Activated CD4-positive, alpha-beta T cell treated with anti-CD3 and anti-CD28 coated beads for 48 hours (primary cell): ENCODE measurements around the gene SLC27A2.
"Not testable (repeated sequence)": the region's sequence is repeated elsewhere in the genome, so short reads cannot be mapped to it uniquely, and the experiment has no call there.

ENCODE experiments used
- DNase-seq: peaks from one replicate; pipeline ENCODE4 v3.0.0-alpha.2; 2020

Gene SLC27A2

DNA sequence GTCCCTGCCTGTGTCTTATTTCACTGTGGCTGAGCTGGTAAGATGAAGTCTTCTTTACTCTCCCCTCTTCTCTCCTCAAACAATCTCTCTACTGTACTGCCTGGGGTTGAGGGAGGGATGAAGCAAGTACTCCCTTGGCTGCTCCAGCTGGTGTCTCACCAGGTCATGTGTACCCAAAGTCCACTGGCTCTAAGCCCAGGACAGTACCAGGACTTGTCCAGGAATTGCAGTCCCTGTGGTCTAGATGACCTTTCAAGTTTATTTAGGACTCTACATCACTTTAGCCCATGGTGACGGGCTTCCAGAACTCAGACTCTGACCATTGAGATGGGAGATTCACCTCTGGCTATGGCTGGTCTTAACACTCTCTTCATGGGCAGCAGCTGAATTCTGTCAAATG lies 17.5 kb upstream of the SLC27A2 start:
- DNase-seq: no peak

DNA sequence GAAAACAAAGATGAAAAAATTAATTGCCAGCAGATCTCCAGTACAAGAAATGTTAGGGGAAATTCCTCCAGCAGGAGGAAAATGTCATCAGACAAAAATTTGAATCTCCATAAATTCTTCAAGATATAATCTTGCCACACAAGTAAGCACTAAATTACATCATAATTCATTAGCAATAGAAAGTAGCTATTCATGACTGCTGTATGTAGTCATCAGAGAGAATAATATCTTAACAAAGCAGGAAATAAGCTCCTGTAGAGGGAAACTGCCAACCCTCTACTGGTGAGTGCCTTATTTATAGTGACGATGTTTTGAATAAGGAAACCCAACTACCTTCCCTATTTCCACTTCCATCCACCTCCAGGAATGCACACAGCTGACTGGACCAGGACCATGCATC lies 15.8 kb upstream of the SLC27A2 start:
- DNase-seq: no peak

DNA sequence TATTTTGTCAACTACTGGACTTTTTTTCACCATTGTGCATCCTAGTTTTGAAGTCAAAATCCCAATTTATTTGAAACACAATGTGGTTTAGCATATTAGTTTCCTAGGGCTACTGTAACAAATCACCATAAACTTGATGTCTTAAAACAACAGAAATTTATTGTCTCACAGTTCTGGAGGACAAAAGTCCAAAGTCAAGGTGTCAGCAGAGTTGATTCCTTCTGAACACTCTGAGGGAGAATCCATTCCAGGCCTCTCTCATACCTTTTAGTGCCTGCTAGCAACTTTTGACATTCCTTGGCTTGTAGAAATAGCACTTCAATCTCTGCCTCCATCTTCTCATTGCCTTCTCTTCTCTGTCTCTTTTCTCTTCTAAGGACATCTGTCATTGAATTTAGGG lies 14.9 kb upstream of the SLC27A2 start:
- no peak for DNase-seq

DNA sequence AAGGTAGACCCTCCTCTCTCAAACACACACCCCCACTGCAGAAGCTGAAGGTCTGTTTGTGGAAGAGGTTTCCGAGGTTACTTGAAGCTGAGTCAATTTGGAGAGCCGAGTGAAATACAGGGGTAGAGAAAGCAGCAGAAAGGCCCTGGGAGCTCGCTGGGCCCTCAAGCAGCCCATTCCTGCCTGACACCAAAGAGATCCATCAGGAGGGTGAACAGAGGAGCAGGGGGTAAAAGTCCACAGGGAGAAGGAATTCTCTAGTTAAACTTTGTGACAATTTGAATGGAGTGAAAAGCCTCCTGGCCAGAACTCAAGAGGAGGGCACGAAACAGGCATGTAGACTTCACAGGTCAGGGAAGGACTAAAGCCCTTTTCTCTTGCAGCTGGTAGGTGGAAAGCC lies 13.6 kb upstream of the SLC27A2 start:
- no peak for DNase-seq

DNA sequence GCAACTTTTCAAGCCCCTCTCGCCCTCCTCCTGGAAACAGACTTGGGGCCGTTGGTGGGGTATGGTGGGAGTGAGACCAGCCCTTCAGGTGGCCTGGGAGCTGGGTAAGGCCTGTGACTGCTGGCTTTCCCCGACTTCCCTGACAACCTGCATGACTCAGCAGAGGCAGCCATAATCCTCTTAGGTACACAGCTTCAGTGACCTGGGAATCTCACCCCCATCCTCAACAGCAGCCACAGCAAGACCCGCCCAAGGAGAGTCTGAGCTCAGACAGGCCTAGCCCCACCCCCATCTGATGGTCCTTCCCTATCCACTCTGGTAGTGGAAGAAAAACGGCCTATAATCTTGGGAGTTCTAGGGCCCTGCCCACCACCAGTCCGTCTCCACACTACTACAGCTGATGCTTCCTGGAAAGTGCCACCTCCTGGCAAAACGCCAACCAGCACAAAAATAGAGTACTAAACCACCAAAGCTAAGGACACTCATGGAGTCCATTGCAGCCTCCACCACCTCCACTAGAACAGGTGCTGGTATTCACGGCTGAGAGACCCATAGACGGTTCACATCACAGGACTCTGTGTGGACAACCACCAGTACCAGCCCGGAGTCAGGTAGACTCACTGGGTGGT lies 13.1 kb upstream of the SLC27A2 start:
- no peak for DNase-seq

DNA sequence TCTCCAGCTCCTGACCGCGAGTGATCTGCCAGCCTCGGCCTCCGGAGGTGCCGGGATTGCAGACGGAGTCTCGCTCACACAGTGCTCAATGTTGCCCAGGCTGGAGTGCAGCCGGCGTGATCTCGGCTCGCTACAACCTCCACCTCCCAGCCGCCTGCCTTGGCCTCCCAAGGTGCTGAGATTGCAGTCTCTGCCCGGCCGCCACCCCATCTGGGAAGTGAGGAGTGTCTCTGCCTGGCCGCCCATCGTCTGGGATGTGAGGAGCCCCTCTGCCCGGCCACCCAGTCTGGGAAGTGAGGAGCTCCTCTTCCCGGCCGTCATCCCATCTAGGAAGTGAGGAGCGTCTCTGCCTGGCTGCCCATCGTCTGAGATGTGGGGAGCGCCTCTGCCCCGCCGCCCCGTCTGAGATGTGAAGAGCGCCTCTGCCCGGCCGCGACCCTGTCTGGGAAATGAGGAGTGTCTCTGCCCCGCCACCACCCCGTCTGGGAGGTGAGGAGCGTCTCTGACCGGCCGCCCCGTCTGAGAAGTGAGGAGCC lies 9.6 kb upstream of the SLC27A2 start:
- DNase-seq: not testable (repeated sequence)

DNA sequence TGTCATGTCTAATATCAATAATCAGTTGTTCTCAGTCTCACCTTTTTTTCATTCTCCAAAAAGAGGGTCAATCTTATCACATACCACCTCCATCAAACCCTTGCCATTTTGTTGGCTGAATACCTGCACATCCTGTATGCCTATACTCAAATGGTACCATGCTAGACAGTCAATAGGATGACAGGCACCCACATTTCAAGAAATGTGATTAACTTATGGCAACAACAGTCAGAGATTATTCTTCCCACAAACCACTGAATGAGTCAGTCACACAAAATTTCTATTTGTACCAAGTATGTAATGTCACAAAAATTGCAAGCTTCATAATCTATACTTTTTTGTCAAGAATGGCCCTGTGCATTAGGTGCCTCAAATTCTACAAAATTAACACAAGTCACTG lies 5.1 kb upstream of the SLC27A2 start:
- no peak for DNase-seq

DNA sequence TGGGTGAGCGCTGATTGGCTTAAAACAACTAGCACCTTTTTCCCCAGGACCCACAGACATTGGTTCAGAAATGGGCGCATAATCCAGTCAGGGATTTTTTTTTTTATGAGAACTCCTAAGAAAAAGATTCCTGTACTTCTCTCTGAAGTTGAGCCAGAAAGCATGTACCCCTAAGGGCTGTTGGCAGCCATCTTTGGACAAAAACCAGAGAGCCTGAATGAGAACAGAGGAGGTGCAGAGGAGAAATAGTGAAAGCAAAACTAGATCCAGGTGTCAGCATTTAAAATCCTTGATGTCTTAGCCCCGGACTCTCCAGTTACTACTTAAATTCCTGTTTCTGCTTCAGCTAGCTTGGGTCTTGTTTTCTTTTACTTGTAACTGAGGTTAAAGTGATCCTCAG lies 1.9 kb upstream of the SLC27A2 start:
- no peak for DNase-seq

DNA sequence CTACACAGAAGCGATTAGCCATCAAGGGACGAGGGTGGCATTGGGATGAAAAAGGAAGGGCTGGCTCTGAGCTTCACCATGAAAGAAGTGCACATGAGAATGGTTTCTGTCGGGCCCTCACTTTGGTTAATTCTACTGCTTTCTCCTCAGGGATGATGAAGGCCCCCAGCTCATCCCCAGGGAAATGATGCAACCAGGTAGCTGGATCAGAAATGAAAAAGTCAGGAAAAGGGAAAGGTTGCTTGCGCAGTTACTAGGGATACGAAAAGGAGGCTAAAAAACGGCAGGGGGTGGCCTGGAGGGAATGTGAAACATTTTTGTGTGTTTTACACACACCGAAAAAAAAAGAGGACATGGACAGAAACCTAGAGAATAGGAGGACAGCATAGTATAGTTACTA lies 1.4 kb upstream of the SLC27A2 start:
- DNase-seq: no peak

DNA sequence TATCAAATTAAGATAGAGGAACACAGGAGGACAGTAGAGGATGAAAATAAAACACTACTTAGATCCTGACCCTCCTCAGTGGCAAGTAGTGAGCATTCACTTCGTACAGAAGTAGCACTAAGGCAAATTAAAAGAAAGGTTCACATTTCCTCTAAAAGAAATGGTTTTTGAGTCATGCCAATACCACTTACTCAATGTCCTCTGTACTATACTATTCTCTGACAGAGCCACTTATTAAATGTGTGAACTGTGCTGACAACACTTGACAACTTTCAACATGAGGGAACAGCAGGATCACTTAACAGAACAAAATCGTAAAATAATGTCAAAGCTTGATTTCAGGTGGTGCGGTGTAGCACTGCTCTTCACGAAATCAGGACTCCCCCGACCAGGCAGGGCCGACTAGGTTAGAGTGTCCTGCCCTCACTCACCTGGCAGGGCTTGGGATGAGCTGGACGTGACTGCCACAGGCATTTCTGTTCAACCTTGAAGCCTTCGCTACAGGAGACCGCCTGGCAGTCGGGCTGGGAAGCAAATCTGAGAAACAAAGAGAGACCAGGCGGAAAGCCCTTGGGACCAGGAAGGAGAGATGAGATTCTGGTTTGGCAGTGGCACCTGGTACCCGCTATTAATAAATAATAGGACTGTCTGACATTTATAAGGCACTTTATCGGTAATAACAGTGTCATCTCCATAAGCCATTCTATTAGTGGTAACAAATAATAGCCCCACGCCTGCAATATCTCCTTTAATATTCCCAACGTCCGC lies 611 bp upstream of the SLC27A2 start:
- no peak for DNase-seq

DNA sequence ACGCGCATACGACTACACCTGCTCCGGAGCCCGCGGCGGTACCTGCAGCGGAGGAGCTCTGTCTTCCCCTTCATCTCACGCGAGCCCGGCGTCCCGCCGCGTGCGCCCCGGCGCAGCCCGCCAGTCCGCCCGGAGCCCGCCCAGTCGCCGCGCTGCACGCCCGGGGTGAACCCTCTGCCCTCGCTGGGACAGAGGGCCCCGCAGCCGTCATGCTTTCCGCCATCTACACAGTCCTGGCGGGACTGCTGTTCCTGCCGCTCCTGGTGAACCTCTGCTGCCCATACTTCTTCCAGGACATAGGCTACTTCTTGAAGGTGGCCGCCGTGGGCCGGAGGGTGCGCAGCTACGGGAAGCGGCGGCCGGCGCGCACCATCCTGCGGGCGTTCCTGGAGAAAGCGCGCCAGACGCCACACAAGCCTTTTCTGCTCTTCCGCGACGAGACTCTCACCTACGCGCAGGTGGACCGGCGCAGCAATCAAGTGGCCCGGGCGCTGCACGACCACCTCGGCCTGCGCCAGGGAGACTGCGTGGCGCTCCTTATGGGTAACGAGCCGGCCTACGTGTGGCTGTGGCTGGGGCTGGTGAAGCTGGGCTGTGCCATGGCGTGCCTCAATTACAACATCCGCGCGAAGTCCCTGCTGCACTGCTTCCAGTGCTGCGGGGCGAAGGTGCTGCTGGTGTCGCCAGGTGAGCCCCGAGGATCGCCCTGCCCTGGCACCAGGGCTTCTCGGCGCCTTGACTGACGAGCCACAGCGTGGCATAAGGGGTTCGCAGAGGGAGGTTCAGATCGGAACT lies 420 bp downstream of the SLC27A2 start:
- DNase-seq: peak; percentile 65

DNA sequence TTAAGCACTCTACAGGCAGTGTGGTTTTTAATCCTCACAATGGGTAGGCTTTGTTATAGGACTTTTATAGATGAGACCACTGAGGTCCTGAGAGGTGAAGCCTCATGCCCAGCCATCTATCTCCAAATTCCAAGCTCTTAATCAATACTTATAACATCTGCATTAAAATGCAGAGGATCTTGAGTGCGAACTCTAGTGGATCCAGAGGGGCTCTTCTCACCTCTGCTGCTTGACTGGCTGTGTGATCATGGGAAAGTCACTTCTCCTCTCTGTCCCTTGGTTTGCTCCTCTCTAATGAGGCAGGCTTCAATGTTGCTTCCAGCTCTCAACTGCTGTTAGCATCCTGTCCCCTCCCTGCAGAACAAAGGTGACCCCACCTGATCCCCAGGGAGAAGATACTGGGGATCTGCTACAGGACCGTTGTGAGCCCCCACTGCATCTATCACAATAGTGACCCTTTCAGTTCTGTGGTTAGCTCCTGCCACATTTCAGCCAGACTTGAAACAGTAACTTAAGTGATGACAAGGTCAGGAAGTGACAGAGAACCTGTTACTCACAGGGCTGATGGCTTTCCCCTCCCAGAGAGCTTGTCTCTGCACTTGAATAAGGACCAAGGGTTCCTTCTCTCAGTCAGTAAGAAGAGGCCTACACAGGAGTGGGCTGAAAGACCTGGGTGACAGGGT lies 1.3 kb downstream of the SLC27A2 start:
- DNase-seq: peak; percentile 51

DNA sequence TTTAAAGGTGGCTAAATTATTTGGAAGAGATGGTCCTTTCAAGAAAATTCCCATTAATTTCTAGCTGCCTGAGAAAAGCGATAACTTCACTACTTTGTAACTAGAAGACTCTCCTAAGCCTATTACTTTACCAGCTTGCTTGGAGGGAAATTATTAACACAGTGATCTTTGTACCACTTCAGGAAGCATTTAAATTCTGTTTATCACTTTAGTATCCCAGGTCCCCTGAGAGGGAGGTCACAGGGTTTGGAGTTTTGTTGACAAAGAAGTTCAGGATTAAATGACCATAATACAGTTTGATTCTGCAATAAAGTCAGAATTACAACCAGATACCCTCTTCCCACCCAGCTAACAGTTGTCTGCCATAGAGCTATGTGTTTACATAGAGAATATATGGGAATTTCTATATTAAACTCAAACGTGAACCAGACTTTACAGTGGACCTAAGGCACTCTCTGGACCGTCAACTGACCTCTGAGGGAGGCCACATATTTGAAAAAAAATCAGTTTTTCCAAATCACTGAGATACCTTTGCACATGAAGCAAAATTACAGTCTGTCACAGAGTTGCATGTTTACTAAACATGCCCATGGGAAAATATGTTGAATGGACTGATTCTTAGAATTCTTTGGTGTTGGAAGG lies 3.0 kb downstream of the SLC27A2 start:
- no peak for DNase-seq

DNA sequence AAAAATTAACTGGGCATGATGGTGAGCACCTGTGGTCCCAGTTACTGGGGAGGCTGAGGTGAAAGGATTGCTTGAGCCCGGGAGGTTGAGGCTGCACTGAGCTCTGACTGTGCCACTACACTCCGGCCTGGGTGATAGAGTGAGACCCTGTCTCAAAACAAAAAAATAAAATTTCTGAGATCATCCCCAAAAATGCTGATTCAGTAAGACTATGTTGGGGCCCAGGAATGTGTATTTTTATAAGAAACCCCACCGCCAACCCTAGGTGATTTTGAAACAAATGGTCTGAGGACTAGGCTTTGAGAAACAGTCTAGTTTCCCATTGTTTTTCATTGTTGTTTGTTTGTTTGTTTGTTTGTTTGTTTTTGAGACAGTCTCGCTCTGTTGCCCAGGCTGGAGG lies 4.1 kb downstream of the SLC27A2 start:
- DNase-seq: no peak

DNA sequence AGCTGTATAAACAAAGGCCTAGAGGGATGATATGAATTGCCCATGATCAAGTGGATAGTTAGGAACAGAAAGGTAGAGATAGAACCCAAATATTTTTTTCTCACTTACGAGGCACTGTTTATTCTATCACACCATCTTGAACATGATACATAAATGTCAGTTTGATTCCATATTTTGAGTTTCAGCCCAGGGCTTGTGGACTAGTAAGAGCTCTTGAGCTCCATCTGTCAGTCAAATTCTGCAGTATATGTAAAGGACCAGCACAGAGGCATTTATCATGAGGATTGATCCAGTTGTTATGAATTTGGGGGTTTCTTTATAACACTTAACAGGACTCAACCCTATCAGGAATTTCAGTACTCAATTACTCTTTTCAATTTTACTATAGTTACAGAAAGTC lies 4.8 kb downstream of the SLC27A2 start:
- no peak for DNase-seq

DNA sequence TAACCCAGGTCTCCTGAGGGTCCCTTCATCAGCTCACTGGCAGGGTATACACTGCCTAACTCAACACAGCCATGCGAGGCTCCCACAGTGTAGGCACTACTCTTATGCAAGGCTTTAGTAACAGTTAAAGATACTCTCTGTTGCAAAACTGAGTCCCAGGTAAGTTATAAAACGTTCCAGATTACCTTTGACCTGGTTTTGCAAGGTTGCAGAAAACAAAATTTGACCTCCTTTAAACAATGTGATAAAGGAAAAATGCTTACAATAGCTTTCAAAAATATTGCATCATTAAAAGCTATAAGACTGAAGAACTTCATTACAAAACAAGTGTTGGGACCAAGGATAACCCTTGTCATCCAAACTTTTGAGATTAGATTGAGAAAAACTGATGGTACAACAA lies 5.5 kb downstream of the SLC27A2 start:
- no peak for DNase-seq

DNA sequence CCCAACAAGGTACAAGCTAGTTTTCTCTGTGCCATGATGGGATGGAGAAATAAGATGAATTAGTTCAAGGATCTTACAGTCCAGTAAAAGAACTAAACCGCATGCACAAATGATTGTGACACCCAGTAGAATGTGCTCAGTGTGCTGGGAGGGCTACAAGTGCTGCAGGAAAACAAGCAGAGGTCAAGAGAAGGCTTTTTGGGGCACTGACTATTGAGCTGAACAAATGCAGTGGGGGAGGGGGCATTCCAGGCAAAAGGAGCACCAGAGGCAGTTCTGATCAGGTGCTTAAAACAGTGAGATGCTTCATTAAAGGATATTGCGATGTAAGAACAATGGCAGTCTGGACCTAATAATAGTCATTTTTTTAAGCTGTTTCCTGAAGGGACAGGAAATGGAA lies 6.0 kb downstream of the SLC27A2 start:
- no peak for DNase-seq

DNA sequence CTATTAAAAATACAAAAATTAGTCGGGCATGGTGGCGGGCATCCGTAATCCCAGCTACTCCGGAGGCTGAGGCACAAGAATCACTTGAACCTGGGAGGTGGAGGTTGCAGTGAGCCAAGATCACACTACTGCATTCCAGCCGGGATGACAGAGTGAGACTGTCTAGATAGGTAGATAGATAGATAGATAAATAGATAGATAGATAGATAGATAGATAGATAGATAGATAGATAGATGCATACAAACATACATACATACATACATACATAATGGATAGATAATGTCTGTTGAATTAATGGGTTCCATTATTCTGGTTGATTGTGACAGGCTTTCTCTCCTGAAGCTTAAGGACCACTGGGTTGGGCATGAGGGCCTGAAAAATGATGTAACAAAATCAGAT lies 6.8 kb downstream of the SLC27A2 start:
- DNase-seq: not testable (repeated sequence)

DNA sequence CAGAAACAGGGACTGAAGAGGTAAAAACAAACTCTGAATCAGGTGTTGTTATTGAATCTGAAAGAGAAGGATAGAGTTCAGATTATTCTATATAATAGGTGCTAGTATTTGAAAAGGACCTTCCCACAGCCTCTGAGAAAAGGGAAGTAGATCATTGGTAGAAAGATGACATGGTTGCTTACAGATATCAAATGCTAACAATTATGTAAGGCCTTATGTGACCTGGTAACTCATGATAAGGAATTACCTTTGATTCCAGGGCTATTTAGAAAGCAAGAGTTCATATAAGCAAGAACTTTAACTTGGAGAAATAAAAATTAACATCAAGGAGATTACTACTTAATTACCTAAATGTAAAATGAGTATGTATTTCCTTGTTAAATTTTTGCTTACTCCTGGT lies 7.6 kb downstream of the SLC27A2 start:
- DNase-seq: no peak

DNA sequence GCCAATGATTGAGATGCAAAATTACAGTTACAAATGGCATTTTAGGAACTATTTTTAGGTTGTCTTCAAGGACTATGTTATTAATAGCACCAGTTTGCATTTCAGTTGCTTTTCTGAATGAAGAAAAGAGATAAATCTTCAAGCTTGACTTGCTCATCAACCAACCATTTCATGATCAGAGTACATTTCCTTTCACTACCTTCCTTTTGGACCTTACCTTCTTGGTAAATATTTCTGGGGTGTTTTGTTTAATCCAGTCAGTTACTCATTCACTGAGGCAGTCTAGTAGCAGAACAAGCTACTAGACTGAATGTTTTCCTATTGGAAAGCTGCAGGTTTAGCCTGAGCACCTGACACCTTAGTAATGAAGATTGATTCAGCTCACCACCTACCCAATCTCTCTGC lies 8.2 kb downstream of the SLC27A2 start:
- no peak for DNase-seq

DNA sequence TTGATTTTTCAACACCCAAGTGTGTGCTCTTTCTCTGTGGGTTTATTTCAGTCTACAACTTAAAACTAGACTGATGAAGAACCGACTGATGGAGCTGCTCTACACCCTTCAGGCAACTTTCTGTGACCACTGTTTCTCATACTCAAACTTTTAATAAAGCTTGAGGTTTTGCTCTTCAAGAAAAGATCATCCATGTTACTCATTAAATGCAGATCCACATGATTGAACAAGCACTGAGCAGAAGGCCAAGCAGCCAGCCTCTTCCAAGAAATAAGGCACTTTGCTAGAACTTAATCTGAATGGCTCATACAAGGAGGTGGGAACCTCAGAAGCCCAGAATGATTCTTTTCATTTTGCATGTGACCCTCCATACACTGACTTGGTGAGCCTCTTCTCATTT lies 8.7 kb downstream of the SLC27A2 start:
- no peak for DNase-seq

DNA sequence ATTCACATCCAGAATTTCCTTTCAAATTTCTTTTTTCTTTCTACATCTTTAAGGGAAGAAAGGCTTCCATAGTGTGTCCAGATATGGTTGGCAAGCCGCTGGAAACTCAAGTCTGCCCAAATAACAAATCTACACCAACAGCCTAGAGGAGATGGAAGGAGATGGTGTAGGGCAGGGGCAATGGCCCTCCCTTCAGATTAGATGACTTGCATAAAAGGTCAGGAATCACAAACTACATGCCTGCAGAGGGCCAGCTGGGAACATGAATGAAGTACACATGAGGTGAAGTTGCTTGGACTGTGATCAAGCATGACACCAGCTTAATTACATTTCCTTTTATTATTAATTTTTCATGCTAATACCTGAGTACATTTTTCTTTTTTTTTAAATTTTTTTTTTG lies 10.2 kb downstream of the SLC27A2 start:
- no peak for DNase-seq
